ENCODE measurements around the gene ZNF208.

Gene ZNF208

DNA sequence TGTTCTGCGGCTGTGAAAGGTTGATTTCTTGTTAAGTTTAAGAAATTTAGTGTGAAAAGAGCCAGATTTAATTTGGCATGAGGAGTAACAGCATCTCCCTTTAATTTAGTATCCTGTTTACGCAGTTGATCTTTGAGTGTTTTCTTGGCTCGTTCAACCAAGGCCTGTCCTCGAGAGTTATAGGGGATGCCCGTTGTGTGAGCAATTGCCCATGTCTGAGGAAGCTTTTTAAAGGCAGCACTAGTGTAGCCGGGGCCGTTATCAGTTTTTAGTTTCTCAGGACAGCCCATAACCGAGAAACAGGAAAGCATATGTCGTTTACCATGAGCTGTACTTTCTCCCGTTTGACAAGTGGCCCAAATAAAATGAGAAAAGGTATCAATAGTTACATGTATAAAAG is 127.2 kb downstream of the ZNF208 start:
- DNase-seq, result no peak

Data from NCI-H2227 treated with DMSO at 0.1 percent for 48 hours (cell line).